Colonic mucosa (tissue), 4 donors: ENCODE measurements around the gene ZMYM2. TPM values are rescaled to one million over a fixed set of nuclear protein-coding genes. Genes with fewer than 3 reads are reported as not detected.

Experiments used
- DNase-seq: peaks from one replicate; pipeline ENCODE4 v3.0.0-alpha.2; 2020
- H3K27ac ChIP-seq: fragments of 200-600 bp; one replicate; pipeline ENCODE4 v1.8.0; 2021
- H3K27me3 ChIP-seq: fragments of 200-600 bp; one replicate; pipeline ENCODE4 v1.8.0; 2021
- H3K36me3 ChIP-seq: fragments of 200-600 bp; one replicate; pipeline ENCODE4 v1.8.0; 2021
- H3K4me1 ChIP-seq: fragments of 200-600 bp; one replicate; pipeline ENCODE4 v1.8.0; 2021; ENCODE audit warnings: mild to moderate bottlenecking
- H3K4me3 ChIP-seq: fragments of 200-600 bp; one replicate; pipeline ENCODE4 v1.8.0; 2021
- H3K9ac ChIP-seq, 2 donors: one replicate each; pipeline ENCODE4 v1.7.0; 2013; ENCODE audit warnings: control low read depth in 2 of 2, low read depth in 2 of 2, low read length in 2 of 2
- H3K9me3 ChIP-seq: fragments of 200-600 bp; one replicate; pipeline ENCODE4 v1.8.0; 2021
- intact Hi-C: fragments of 100-400 bp; cut with DNase I; formaldehyde crosslinking; loops from one replicate; pipeline ENCODE4 v1.14.1; 2022
- total RNA-seq, 2 donors: library from RNA; stranded (reverse); fragmentation: NEBNext Ultra II Directional in 1 of 2; extraction: Animal tissue kit (Norgen Biotek cat#: 25700) in 1 of 2; gene quantifications; one replicate each; pipeline ENCODE4 v1.2.1, GENCODE V29; 2021
- TF ChIP-seq, protein P1 (sequence below): fragments of 200-600 bp; IDR thresholded peaks from one replicate; pipeline ENCODE4 v1.8.0; 2022; ENCODE audit warnings: antibody characterized with exemption, mild to moderate bottlenecking
- donor health status: healthy.
- donor health status: DM: no; HTN: no; CAD: no.
- donor health status: DM: no; HTN: no; CAD: no.

Gene ZMYM2
- total RNA-seq, 2 donors from 2014 or later, result 47.6 to 70.1 TPM

DNA sequence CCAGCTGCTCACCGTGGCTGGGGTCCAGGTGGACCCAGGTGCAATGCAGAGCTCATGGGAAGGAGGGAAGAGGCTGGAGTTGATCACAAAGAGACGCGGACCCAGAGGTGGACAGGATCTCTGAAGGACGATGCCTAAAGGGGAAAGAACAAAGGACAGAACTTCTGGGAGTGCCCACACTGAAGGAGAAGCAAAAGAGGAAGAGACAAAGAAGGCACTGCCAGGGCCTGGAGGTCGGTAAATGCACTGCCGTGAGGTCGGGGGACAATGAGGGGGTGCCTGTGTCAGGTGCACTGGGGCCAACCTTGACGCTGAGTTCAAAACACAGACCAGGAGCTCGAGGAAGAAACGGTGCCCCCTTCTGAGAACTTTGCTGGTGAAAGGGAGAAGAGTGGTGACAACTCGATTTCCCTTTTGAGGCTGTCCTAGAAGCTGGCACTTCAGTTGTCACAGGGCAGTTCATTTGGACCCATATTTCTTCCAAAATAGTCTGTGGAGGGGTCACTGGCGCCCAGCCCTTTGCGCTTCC lies 146.7 kb downstream of the ZMYM2 start:
- Histone ChIP-seq H3K9ac (no peak overlapping the region), H3K4me3 (no peak overlapping the region), H3K27me3 (no peaks in the 10 kb centered on the region), H3K36me3 (no peaks in the 10 kb centered on the region), H3K9me3 (no peaks in the 10 kb centered on the region), H3K4me1 (no peaks in the 10 kb centered on the region), H3K27ac (no peak overlapping the region)
- DNase-seq, result no peak
- intact Hi-C loops, result no loop called here
- TF ChIP-seq, protein P1, sequence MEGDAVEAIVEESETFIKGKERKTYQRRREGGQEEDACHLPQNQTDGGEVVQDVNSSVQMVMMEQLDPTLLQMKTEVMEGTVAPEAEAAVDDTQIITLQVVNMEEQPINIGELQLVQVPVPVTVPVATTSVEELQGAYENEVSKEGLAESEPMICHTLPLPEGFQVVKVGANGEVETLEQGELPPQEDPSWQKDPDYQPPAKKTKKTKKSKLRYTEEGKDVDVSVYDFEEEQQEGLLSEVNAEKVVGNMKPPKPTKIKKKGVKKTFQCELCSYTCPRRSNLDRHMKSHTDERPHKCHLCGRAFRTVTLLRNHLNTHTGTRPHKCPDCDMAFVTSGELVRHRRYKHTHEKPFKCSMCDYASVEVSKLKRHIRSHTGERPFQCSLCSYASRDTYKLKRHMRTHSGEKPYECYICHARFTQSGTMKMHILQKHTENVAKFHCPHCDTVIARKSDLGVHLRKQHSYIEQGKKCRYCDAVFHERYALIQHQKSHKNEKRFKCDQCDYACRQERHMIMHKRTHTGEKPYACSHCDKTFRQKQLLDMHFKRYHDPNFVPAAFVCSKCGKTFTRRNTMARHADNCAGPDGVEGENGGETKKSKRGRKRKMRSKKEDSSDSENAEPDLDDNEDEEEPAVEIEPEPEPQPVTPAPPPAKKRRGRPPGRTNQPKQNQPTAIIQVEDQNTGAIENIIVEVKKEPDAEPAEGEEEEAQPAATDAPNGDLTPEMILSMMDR, result no peak

DNA sequence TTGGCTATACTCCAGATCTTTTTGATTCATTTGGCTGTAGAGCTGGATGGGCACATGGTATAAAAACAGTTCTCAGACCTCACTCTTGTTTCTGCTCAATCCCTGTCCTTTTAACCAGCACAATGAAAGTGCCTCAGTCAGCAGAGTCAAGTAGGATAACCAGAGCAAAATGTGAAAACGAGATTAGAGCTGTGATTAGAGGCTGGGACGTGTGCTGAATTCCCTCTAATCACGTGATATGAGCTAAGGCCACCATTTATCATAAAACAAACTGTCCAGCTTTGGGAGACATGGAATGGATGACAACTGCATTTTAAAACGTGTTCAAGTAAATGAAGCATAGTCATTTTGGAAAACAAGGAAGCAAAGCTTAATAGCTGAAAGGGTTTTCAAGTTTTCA lies 148.2 kb downstream of the ZMYM2 start:
- Histone ChIP-seq H3K4me3 (no peak overlapping the region), H3K9ac (no peak overlapping the region), H3K9me3 (no peaks in the 10 kb centered on the region), H3K27me3 (no peaks in the 10 kb centered on the region), H3K36me3 (no peaks in the 10 kb centered on the region), H3K27ac (no peak overlapping the region), H3K4me1 (no peaks in the 10 kb centered on the region)
- intact Hi-C loops, result no loop called here
- TF ChIP-seq, protein P1, result no peak
- no peak for DNase-seq

DNA sequence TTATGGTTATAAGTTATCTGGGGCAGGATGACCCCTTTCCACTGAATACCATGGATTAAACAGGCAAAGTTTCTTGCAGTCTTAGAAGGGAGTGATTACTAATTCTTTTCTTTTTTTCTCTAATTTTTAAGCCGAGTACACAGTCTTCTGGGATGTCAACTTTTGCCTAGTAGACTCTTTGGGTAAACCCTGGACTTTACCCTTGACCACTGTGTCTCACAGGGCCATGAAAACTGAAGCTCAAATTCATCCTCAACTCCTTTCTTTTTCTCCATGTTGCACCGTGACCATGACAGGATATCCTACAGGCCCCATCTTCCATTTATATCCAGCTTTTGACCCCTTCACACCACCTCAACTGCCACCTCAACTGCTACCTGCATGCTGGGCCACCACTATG lies 150.5 kb downstream of the ZMYM2 start:
- DNase-seq, result no peak
- intact Hi-C loops, result no loop called here
- Histone ChIP-seq H3K4me1 (no peaks in the 10 kb centered on the region), H3K27me3 (no peaks in the 10 kb centered on the region), H3K9me3 (no peaks in the 10 kb centered on the region), H3K36me3 (no peaks in the 10 kb centered on the region), H3K27ac (no peak overlapping the region), H3K4me3 (no peak overlapping the region), H3K9ac (no peak overlapping the region)
- TF ChIP-seq, protein P1, result no peak

DNA sequence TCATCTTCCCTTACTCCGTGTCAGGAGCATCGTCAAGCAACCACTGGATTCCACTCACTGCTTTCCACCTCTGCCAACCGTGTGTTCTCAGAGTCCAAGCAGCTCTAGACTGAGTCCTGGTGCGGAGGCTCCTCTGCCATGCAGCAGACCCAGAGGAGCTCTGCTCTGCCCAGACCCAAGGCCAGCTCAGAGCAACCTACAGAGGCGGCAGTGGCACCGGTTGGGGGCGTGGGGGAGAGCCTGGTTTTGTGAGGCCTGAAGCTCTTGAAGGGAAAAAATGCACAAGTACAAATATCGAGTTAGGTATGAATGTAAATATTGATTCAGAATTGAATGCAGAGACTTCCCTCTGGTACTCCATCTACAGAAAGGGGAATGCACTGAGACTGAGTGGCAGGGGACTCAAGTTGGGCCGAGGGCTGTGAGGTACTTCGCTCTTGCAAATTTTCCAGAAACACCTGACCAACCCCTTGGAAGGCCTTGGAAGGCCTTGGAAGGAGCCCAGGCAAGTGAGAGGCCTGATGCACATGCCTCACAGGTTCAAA lies 155.6 kb downstream of the ZMYM2 start:
- Histone ChIP-seq H3K9ac (no peak overlapping the region), H3K4me1 (no peaks in the 10 kb centered on the region), H3K36me3 (no peaks in the 10 kb centered on the region), H3K9me3 (no peaks in the 10 kb centered on the region), H3K27me3 (no peaks in the 10 kb centered on the region), H3K4me3 (no peak overlapping the region), H3K27ac (no peak overlapping the region)
- intact Hi-C loops, result no loop called here
- no peak for DNase-seq
- TF ChIP-seq, protein P1, result no peak

DNA sequence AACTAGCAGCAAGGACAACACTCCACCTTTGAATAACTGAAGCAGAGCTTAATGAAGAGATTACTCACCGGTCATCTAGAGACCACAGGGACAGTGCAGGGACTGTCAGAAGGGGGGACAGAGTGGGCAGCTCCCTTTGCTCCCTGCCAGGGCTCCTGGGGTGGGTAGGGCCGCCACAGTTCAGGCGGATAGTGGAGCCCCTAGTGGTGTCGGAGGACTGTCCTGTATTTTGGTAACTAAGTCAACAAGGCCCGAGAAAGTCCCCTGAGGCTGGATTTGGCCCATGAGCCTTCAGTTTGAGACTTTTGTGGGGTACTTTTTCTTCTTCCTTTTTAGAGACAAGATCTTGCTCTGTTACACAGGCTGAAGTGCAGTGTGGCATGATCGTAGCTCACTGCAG lies 157.7 kb downstream of the ZMYM2 start:
- Histone ChIP-seq H3K36me3 (no peaks in the 10 kb centered on the region), H3K9me3 (no peaks in the 10 kb centered on the region), H3K4me3 (no peak overlapping the region), H3K27me3 (no peaks in the 10 kb centered on the region), H3K27ac (no peak overlapping the region), H3K4me1 (no peaks in the 10 kb centered on the region), H3K9ac (no peak overlapping the region)
- TF ChIP-seq, protein P1, result no peak
- intact Hi-C loops, result no loop called here
- no peak for DNase-seq
